ENCODE results near the gene MAX. TPM values are rescaled to one million over a fixed set of nuclear protein-coding genes. Genes with fewer than 3 reads are reported as not detected.

The MAX gene
- total RNA-seq, 1 experiment from 2014 or later: 72.9 TPM

DNA sequence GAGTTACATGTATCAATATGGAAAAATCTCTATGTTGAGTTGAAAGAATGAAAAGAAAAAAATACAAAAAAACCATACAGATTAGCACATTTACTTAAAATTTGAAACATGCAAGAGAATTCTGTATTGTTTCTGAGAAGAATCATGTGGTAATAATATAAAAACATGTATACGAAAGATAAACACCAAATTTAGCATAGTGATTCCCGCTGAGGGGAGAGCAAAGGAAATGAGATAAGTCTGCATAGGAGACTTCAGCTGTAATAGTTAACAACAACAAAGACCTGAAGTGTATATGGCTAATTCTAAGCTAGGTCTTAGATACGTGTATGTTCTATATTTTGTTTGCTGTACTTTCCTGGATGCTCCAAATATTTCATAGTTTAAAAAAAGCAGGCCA is 69.1 kb downstream of the MAX start:
- no peak overlapping the region for H2AFZ ChIP-seq (ENCODE audit: low read length)
- H3K56ac ChIP-seq (ENCODE audit: insufficient read length, low read depth, low read length): no peak overlapping the region
- Mint-ChIP-seq H3K4me1 (no peaks in the 10 kb centered on the region), H3K27ac (no peak overlapping the region), H3K27me3 (ENCODE audit: low read depth) (no peaks in the 10 kb centered on the region), H3K4me3 (no peak overlapping the region), H3K9me3 (no peaks in the 10 kb centered on the region), H3K36me3 (ENCODE audit: insufficient read depth in 1 of 3, low read depth in 3 of 3) (peaks cover 6 to 43% (median 32%) of the 10 kb centered on the region in 3 experiments)
- no peaks in the 10 kb centered on the region for H4K20me1 ChIP-seq (ENCODE audit: control insufficient read depth, insufficient read depth, insufficient read length)
- no peak overlapping the region for H2BK15ac ChIP-seq (ENCODE audit: low read depth, low read length)
- H3K4me1 ChIP-seq (ENCODE audit: insufficient read depth, low read length): no peaks in the 10 kb centered on the region
- no peak overlapping the region for H3K27ac ChIP-seq (ENCODE audit: insufficient read length, low read depth, low read length)
- H3K23ac ChIP-seq (ENCODE audit: insufficient read length, low read depth, low read length): no peak overlapping the region
- TF ChIP-seq, protein P1, sequence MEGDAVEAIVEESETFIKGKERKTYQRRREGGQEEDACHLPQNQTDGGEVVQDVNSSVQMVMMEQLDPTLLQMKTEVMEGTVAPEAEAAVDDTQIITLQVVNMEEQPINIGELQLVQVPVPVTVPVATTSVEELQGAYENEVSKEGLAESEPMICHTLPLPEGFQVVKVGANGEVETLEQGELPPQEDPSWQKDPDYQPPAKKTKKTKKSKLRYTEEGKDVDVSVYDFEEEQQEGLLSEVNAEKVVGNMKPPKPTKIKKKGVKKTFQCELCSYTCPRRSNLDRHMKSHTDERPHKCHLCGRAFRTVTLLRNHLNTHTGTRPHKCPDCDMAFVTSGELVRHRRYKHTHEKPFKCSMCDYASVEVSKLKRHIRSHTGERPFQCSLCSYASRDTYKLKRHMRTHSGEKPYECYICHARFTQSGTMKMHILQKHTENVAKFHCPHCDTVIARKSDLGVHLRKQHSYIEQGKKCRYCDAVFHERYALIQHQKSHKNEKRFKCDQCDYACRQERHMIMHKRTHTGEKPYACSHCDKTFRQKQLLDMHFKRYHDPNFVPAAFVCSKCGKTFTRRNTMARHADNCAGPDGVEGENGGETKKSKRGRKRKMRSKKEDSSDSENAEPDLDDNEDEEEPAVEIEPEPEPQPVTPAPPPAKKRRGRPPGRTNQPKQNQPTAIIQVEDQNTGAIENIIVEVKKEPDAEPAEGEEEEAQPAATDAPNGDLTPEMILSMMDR (conservative IDR thresholded peaks at IDR 0.05): no peak
- no peak overlapping the region for H3K4me2 ChIP-seq (ENCODE audit: insufficient read depth, insufficient read length, low read length)
- DNase-seq: no peak
- no peak overlapping the region for H2AK5ac ChIP-seq (ENCODE audit: insufficient read length, low read length)
- no peaks in the 10 kb centered on the region for H3K79me1 ChIP-seq (ENCODE audit: insufficient read depth, low read depth, low read length, poor library complexity, severe bottlenecking)
- no peaks in the 10 kb centered on the region for H3K27me3 ChIP-seq (ENCODE audit: insufficient read depth, low read length)
- H4K91ac ChIP-seq (ENCODE audit: insufficient read length, low read depth, low read length): no peak overlapping the region
- no peaks in the 10 kb centered on the region for H3K23me2 ChIP-seq (ENCODE audit: insufficient read length, low read depth, low read length, poor library complexity, severe bottlenecking)
- no peak overlapping the region for H2BK120ac ChIP-seq (ENCODE audit: low read depth, low read length, poor library complexity, severe bottlenecking)
- no peak overlapping the region for H4K5ac ChIP-seq (ENCODE audit: insufficient read length, low read depth, low read length)
- H3K79me2 ChIP-seq (ENCODE audit: insufficient read depth, low read length): no peaks in the 10 kb centered on the region
- no peak overlapping the region for H2BK20ac ChIP-seq (ENCODE audit: low read depth, low read length, poor library complexity, severe bottlenecking)
- H3K4ac ChIP-seq (ENCODE audit: low read depth, low read length): no peak overlapping the region
- H3K9me3 ChIP-seq (ENCODE audit: control insufficient read depth, low read depth, low read length): no peaks in the 10 kb centered on the region
- no peak overlapping the region for H2BK5ac ChIP-seq (ENCODE audit: insufficient read length, low read length)
- H3K18ac ChIP-seq (ENCODE audit: insufficient read length, low read depth, low read length): no peak overlapping the region
- no CpG with 5 or more reads among the region's 3 CpGs for WGBS (ENCODE audit: extremely low coverage, insufficient read length, low lambda C conversion rate)
- H3T11ph ChIP-seq (ENCODE audit: low read length): no peak overlapping the region
- H2BK12ac ChIP-seq (ENCODE audit: insufficient read length, low read depth, low read length): no peak overlapping the region
- no peak overlapping the region for H4K8ac ChIP-seq (replicated peaks; ENCODE audit: insufficient read length, low read depth, low read length)
- no peak overlapping the region for H3K14ac ChIP-seq (ENCODE audit: insufficient read depth, low read length)
- no peak overlapping the region for H3K9ac ChIP-seq (ENCODE audit: extremely low read depth, insufficient read length, low read length)
